HG03432 (cell line): Measurements from ENCODE around the gene KIAA1614.

ENCODE experiments used
- ATAC-seq: cut with Tn5 transposase; IDR thresholded peaks from one replicate; pipeline ENCODE4 v1.9.1; 2021; ENCODE audit warnings: mild to moderate bottlenecking, moderate library complexity; ENCODE audit not compliant: unreplicated experiment

The KIAA1614 gene

GRCh38 chr1:180908074-180908765, 4.5 kb upstream of the KIAA1614 start:
- ATAC-seq, result no peak

- ATAC-seq, result peak; percentile 50
Observed at GRCh38 chr1:180909005-180909414, 3.7 kb upstream of the KIAA1614 start.

- ATAC-seq, result peak; percentile 43
Observed at GRCh38 chr1:180909462-180909976, 3.2 kb upstream of the KIAA1614 start.

GRCh38 chr1:180911640-180912191, 981 bp upstream of the KIAA1614 start:
- ATAC-seq, result no peak

- no peak for ATAC-seq
Observed at GRCh38 chr1:180912211-180912800, 391 bp upstream of the KIAA1614 start.

- no peak for ATAC-seq
Observed at GRCh38 chr1:180915426-180915965, 2.8 kb downstream of the KIAA1614 start.

- no peak for ATAC-seq
Observed at GRCh38 chr1:180916012-180916770, 3.5 kb downstream of the KIAA1614 start.

- ATAC-seq, result no peak
Observed at GRCh38 chr1:180916771-180917170, 4.1 kb downstream of the KIAA1614 start.

GRCh38 chr1:180917306-180918065, 4.8 kb downstream of the KIAA1614 start:
- no peak for ATAC-seq

- no peak for ATAC-seq
Observed at GRCh38 chr1:180918519-180918918, 5.8 kb downstream of the KIAA1614 start.

- no peak for ATAC-seq
Observed at GRCh38 chr1:180919183-180919700, 6.5 kb downstream of the KIAA1614 start.

GRCh38 chr1:180920193-180920592, 7.5 kb downstream of the KIAA1614 start:
- ATAC-seq, result no peak

- ATAC-seq, result no peak
Observed at GRCh38 chr1:180920702-180921101, 8.0 kb downstream of the KIAA1614 start.

- ATAC-seq, result no peak
Observed at GRCh38 chr1:180921386-180921785, 8.7 kb downstream of the KIAA1614 start.

- no peak for ATAC-seq
Observed at GRCh38 chr1:180921891-180922630, 9.4 kb downstream of the KIAA1614 start.

GRCh38 chr1:180922631-180923015, 9.9 kb downstream of the KIAA1614 start:
- no peak for ATAC-seq

GRCh38 chr1:180923021-180923841, 10.5 kb downstream of the KIAA1614 start:
- peak; percentile 31 for ATAC-seq

- ATAC-seq, result no peak
Observed at GRCh38 chr1:180923887-180924286, 11.2 kb downstream of the KIAA1614 start.

GRCh38 chr1:180924939-180925338, 12.2 kb downstream of the KIAA1614 start:
- no peak for ATAC-seq
